Renal cortex interstitium (tissue), 15 donors: ENCODE measurements around the gene DDN. TPM values are rescaled to one million over a fixed set of nuclear protein-coding genes. Genes with fewer than 3 reads are reported as not detected.

Experiments
- DNase-seq, 11 donors: peaks; one replicate each; pipeline ENCODE4 v3.0.0-alpha.2; 2013; ENCODE audit warnings: low read depth in 9 of 11, low spot score in 4 of 11; ENCODE audit errors: extremely low read depth in 1 of 11
- long read RNA-seq, 16 experiments: transcript quantifications; one replicate each; lab custom pipeline, GENCODE V29; 2026
- polyA plus RNA-seq, 3 donors: library from polyadenylated mRNA; unstranded; fragments of 120-200 nt; gene quantifications; one replicate each; pipeline ENCODE4 v1.2.1, GENCODE V29; 2013; ENCODE audit not compliant: insufficient read length in 3 of 3

Gene DDN
- 10 to 100 TPM; 75.3 to 85.3 (median 78.9) TPM for polyA plus RNA-seq
- long read RNA-seq, donor 1, partial matches to known transcripts = 0 of 21 reads
- long read RNA-seq, donor 1, other reads (novel, unspliced or antisense) = 20 of 21 reads
- long read RNA-seq, donor 2, partial matches to known transcripts = 0 of 37 reads
- long read RNA-seq, donor 2, other reads (novel, unspliced or antisense) = 35 of 37 reads
- long read RNA-seq, donor 3, partial matches to known transcripts = 0 of 47 reads
- long read RNA-seq, donor 3, other reads (novel, unspliced or antisense) = 45 of 47 reads
- long read RNA-seq, donor 4, partial matches to known transcripts = 0 of 34 reads
- long read RNA-seq, donor 4, other reads (novel, unspliced or antisense) = 30 of 34 reads
- long read RNA-seq, donor 5 = 0 reads
- long read RNA-seq, donor 6, partial matches to known transcripts = 24 of 28 reads
- long read RNA-seq, donor 6, other reads (novel, unspliced or antisense) = 0 of 28 reads
- long read RNA-seq, donor 7, partial matches to known transcripts = 36 of 37 reads
- long read RNA-seq, donor 7, other reads (novel, unspliced or antisense) = 0 of 37 reads
- long read RNA-seq, donor 8, partial matches to known transcripts = 0 of 37 reads
- long read RNA-seq, donor 8, other reads (novel, unspliced or antisense) = 33 of 37 reads
- long read RNA-seq, donor 9, partial matches to known transcripts = 0 of 37 reads
- long read RNA-seq, donor 9, other reads (novel, unspliced or antisense) = 36 of 37 reads
- long read RNA-seq, donor 10, partial matches to known transcripts = 31 of 32 reads
- long read RNA-seq, donor 10, other reads (novel, unspliced or antisense) = 0 of 32 reads
- long read RNA-seq, donor 11, partial matches to known transcripts = 0 of 42 reads
- long read RNA-seq, donor 11, other reads (novel, unspliced or antisense) = 41 of 42 reads
- long read RNA-seq, donor 12, partial matches to known transcripts = 5 of 17 reads
- long read RNA-seq, donor 12, other reads (novel, unspliced or antisense) = 12 of 17 reads
- long read RNA-seq, donor 13 = 0 reads
- long read RNA-seq, donor 14, transcript DDN-201 (2 exons, 3,749 nt) = major isoform, 5 of 22 reads
- long read RNA-seq, donor 14, partial matches to known transcripts = 0 of 22 reads
- long read RNA-seq, donor 14, other reads (novel, unspliced or antisense) = 17 of 22 reads
- long read RNA-seq, donor 15, partial matches to known transcripts = 0 of 16 reads
- long read RNA-seq, donor 15, other reads (novel, unspliced or antisense) = 14 of 16 reads
- long read RNA-seq, donor 16, transcript DDN-201 (2 exons, 3,749 nt) = major isoform, 11 of 94 reads
- long read RNA-seq, donor 16, partial matches to known transcripts = 83 of 94 reads
- long read RNA-seq, donor 16, other reads (novel, unspliced or antisense) = 0 of 94 reads

DNA sequence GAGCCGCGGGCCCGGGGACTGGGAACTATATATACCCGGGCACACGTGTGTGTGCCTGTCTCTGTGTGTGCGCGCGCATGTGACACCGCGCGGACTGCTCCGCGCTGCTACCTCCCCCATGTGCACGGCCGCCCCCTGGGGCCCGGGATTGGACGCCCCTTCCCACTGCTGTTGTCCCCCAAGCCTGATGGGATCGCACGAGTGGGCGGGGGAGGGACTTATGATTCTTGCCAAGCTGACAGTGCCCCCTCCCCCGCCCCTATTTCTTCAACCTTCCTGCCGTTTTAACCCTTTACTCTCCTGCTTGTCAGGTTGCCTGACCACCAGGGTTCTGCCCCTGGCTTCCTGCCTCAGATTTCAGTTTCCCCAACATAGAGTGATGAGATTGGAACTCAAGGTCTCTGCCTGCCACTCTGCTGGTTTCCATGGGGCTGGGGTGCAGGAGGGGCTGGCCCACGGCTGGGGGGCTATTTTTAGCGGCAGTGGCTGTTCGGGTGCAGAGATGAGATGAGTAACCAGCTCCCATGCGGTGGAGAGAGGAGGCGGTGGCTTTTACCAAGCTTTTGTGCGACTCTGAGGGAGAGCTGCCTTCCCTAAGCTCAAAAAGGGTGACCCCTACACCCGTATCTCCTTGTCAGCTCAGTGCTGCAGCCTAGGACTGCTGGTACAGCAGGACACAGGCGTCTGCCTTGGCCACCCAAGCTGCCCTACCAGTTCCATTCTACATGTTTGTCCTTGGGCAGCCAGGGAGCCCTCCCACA lies at the start of gene DDN:
Gene DDN (minus strand): TSS at position 5 of the 761 bp plus-strand sequence. CDS start 88 bp downstream, outside the sequence.
- DNase-seq = no peak

DNA sequence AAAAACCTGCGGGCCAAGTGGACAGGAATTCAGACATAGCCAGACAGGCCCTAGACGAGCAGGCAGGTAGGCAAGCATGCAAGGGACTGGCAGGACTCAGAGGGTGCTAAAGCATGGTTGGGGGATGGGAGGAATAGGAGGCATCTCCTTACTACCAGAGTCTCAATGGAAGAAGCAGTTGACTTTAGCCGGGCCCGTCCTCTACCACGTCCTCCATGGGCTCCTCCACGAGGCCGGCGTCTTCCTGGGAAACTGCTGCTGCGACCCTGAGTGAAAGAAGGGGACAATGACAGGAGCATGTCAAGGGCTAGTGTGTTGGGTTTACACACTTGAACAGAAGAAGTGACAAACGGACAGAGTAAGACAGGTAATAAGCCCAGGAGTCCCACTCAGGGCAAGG lies 49.8 kb upstream of the DDN start:
- no peak for DNase-seq

DNA sequence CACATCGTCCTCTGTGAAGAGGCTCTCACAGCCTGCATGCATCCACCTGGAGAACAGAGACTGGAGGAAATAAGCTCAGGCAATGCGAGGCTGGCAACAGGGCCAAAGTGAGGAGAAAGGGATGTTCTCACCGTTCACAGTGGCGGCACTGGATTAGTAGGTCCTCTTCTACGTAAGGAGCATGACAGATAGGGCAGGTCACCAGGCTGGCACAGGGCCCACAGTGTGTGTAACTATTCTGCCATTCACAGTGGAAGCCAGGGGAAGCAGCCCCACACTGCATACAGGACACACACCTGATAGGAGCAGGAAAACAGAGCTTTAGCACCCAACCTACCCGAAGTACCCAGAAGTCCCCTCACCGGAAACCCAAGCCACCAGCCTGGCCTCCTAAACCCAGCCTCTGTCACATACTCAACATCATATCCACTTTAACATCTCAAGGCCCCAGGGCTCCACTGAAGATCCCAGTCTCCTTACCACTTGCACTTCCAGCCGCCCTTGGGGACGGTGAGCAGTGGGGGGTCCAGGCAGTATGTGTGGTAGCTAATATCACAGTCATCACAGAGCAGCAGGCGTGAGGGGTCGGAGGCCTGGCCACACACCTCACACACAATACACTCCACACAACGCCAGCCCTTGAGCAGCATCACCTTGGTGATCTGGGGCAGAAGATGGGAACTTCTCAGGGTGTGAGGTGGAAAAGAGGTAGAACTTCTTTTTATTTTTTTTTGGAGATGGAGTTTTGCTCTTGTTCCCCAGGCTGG lies 47.1 kb upstream of the DDN start:
- no peak for DNase-seq

DNA sequence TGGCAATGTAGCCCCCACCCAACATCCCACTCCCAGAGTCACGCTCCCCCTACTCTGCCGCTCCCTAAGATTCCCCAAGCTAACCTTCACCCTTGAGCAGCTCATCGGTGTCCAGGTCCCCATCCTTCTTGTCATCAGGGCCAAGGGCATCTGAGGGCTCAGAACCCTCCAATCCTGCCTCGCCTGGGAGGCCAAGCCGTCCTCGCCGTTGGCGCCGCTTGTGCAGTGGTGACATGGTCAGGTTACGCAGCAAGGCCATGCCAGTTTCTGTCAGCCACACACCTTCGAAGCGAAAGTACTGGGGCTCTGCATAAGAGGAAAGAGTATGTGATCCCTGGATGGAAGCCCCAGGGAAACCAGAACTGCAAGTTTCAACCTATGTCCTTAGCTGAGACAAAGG lies 45.5 kb upstream of the DDN start:
- DNase-seq = no peak

DNA sequence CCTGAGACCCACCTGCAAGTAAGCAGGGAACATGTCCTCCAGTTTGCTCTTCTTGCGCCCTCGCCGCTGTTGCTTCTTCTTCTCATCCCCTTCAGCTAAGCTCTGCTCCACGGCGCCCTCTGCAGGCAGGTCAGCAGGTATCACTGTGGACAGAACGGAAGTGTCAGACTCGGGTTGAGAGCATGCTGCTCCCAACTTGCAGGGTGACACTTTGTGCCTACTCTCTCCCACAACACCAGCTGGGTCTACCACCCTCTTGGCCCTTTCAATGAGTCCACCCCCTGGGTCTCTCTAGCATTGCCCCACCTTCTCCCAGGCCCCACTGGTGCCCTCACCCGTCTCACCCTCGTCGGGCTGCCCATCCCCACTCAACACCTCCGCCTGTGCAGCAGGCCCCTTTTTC lies 44.7 kb upstream of the DDN start:
- no peak for DNase-seq

DNA sequence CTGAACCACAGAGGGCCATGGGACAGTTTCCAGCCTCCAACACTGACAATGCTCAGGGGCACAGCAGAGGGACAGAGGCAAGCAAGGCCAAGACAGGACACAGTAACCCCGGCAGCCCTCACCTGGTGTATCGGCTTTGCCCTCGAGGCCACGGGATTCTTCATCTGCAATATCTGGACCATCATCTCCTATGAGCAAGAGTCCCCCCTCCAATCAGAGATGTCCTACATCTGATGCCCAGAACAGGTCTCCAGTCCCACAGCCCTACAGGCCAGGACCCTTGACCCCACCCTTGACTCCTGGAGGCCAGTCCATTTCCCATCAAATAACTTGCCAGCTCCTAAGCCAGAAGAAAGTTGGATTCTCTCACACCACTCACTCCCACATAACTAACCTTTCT lies 44.1 kb upstream of the DDN start:
- DNase-seq = no peak

DNA sequence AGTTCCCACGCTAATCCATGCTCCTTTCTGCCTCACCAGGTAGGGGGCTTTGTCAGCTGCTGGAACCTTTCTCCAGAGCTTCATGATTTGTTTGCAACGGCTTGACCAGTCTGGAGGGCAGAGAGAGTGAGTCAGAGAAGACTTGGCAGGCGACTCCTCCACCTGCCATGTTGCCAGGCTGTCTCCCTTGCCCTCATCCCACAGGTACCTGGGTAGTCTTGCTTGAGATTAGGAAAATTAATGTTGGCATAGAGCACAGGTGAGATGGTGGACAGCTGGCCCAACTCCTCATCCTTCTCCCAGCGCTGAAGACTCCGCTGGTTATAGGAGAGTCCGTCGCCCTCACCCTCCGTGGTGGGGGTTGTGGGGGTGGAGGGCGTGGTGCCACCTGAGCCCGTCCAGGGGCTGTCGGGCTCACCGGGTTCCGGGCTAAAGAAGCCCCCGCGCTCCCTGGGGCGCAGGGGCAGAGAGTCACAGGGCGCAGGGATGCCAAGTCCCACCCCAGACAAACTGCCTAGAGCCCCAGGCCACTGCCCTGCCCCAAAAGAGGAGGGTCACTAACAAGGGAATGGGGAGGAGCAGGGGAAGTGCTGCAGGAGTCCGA lies 42.8 kb upstream of the DDN start:
- DNase-seq = no peak

DNA sequence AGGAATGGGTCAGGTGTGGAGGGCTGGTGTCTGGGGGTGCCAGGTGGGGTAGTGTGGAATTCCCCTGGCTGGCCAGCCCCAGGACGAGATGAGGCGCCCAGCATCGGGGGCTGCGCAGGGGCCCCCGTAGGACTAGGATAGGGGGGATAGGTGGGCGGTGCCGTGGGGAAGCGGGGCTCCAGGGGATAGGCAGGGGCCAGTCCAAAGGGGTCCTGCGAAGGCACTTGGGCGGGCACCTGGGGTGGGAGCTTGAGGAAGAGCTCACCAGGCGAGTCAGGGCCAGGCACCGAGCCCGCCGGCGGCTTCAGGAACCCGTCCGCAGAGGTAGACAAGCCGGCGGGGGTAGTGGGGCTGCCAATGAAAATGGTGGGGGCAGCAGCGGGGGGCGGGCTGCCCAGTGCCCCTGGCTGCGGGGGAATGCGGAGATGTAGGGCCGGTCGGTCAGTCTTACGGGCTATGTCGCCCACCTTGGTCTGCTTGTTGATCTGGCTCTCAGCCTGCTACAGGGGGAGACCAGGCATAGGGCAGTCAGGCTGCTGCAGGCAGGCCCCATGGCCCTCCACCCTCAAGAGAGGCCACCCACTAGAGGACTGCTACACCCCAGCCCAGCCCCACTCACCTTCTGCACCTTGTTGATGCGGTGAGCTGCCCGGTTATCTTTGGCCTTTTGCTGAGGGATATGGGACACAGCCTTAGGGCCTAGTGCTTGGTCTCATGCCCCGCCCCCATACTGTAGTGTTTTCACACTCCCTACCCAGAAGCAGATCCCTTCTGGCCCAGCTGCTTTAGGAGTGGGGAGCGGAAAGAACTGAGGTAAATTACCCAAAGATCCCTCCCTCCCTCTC lies 42.1 kb upstream of the DDN start:
- no peak for DNase-seq

DNA sequence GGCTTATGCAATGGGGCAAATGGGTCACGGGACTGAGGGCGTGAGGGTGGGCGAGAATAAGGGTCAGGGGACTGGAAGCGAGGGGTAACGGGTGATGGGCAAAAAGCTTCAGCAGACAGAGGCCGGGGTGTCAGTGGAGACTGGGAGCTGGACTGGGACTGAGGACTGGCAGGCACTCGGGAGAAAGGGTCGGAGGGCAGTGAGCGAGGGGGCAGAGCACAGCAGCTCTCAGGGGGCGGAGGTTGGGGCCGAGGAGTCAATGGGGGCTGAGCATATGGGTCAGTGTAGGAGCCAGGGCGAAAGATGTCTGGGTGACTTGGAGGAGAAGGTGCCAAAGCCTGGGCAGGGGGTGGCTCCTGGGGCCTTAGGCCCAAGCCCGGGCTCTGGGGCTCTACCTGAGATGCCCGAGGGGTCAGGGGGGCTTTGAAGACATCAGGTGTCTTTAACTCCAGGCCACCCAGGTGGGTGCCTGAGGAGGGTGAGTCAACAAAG lies 41.2 kb upstream of the DDN start:
- no peak for DNase-seq

DNA sequence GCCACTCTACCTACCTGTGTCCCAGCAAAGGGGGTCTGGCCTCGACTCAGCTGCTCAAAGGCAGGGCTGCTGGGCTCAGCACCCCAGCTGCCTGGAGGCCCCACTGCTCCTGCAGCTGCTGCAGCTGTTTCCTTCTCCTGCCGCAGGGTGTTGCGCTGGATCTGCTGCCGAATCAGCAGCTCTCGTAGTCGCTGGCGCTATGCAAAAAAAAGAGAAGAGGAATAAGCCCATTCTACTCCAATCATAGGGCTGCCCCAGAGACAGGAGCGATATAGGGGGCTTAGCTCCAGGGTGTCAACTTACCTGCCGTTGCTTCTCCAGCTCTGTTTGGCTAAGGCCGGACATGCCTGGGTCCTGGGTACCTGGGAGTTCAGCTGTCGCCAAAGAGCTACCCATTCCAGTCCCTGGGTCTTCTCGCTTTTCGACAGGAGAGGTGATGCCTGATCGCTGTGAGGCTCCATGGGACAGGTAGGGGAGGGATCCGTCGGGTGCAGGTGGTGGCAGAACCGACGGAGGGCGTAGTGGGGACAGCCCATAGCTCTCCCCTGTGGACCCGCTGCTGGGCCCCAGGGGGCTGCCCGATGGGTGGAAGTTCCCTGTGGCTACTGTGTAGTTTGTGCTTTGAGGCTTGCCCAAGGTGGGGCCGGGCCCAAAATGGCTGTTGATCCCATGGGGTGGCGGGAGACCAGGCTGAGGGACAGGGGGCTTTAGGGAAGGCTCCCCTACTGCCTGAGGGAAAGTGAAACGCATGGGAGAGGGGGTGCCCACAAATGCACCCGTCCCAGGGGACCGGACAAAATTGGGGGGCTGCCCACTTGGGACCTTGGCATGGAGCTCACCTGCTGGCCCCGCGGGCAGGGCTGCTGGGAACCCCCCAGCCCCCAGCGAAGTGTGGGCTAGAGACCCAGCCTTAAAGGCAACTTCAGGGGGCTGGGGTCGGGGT lies 40.5 kb upstream of the DDN start:
- no peak for DNase-seq

DNA sequence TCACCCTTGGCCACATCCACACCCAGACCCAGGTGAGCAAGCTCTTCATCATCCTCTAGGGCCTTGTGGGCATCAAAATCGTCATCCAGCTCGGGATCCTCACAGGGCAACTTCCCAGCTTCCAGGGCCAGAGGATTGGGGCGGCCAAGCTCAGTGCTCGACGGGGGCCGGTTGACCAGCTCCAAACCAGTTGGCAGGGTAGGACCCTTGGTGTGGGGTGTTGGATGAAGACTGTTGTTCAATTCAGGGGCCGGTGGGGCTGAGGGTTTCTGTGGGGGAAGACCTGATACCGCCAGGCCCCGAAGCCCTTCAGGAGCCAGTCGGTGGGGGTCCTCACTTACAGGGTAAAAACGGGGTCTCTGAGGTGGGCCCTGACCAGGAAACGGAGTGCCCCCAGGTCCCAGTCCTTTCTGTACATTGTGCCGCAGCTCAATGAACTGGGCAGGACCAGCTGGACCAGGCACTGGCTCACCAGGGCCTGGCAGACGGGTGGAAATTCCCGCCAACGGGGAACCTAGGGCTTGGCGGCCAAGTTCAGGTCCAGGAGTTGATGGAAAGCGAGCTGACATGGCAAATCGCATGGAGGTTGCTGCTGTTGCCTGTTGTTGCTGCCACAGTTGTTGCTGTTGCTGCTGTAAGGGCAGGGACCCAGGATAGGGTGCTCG lies 39.2 kb upstream of the DDN start:
- no peak for DNase-seq

DNA sequence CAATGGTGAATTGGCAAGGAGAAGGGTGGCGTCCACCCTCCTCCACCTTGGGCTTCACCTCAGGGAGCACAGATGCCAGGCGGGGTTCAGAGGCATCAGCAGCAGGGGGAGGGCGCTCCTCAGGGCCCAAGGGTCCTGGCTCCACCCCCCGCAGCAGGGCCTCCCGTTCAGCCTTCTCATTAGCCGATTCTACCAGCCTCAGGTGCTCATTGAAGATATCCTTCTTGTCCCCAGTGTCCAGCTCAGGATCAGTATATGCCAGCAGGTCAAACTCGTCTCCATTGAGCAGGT lies 38.7 kb upstream of the DDN start:
- no peak for DNase-seq

DNA sequence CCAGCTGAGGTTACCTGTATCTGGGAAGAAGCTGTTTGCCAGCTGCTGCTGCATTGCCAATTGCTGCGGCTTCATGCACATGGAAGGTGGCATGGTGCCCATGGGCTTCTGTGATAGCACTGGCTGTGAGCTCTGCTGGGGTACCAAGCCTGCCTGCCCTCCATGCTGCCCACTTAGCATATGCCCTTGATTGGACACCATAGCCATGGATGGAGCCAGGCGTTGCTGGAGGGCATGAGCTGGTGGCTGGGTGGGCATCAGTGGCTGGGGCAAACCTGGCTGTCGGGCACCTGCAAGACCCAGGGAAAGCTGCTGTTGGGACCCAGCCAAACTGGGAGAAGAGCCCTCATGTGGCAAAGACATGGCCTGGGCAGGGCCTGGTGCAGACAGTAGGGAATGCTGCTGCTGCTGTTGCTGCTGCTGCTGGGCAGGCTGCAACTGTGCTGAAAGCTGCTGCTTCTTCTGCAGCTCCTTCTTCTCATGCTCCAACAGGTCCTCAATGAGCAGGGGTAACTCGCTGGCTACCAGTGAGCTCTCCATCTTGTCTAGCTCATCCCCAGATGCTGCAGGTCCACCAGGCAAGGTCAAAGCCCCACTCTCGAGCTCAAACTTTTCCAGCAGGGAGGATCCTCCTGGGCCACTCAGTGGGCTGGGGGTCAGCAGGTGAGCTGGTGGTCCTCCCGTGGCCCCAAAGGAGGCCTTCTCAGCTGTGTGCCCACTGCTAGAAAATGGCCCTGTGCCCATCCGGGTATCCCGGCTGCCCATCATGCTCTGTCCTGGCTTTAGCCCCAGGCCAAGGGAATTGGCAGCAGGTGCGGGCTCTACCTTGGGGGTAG lies 38.2 kb upstream of the DDN start:
- no peak for DNase-seq

DNA sequence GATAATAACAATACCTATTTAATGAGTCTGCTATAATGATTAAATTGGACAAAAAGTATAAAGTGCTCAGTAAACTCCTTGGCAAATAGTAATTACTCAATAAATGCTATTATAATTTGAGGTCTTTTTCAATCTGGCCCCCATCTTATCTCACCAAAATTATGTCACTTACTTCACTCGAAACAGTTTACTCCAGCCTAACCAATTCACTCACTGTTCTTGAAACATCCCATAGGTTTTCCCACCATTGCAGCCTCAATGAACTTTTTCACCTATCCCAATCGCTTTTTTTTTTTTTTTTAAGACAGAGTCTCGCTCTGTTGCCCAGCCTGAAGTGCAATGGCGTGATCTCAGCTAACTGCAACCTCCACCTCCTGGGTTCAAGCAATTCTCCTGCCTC lies 36.9 kb upstream of the DDN start:
- DNase-seq = no peak
